DLD1 (cell line): ENCODE results near the gene UTP15.

Experiments
- in situ Hi-C: cut with HindIII; loops from 2 replicates; pipeline ENCODE4 v1.10.0; 2017; ENCODE audit warnings: low sequenced_read_pairs

UTP15 gene

GRCh38 chr5:73619606-73620333 is 54.2 kb downstream of the UTP15 start:
- in situ Hi-C loops, result no loop called here

- in situ Hi-C loops, result no loop called here
These were observed 54.8 kb downstream of the UTP15 start for GRCh38 chr5:73620334-73620687.

GRCh38 chr5:73623060-73623459 is 57.5 kb downstream of the UTP15 start:
- in situ Hi-C loops, result no loop called here

GRCh38 chr5:73623901-73624404 is 58.4 kb downstream of the UTP15 start:
- in situ Hi-C loops, result no loop called here

- in situ Hi-C loops, result no loop called here
These were observed 59.3 kb downstream of the UTP15 start for GRCh38 chr5:73624888-73625287.

GRCh38 chr5:73625372-73625943 is 59.9 kb downstream of the UTP15 start:
- in situ Hi-C loops, result no loop called here

GRCh38 chr5:73625944-73626811 is 60.6 kb downstream of the UTP15 start, which contains the start of gene ARHGEF28:
ARHGEF28 (plus strand) TSS chr5:73626196; CDS start chr5:73684852, 58,656 bp downstream.
- in situ Hi-C loops, result no loop called here

GRCh38 chr5:73626814-73627313 is 61.3 kb downstream of the UTP15 start:
- in situ Hi-C loops, result no loop called here

- in situ Hi-C loops, result no loop called here
These were observed 63.9 kb downstream of the UTP15 start for GRCh38 chr5:73629456-73629855.

GRCh38 chr5:73630765-73631164 is 65.2 kb downstream of the UTP15 start:
- in situ Hi-C loops, result no loop called here

GRCh38 chr5:73631500-73631899 is 66.0 kb downstream of the UTP15 start:
- in situ Hi-C loops, result no loop called here
